IMR-90 (cell line): ENCODE results near the gene RSF1.

Source experiments
- BHLHE40 ChIP-seq: fragments of 150-350 bp; IDR thresholded peaks from 2 replicates; pipeline ENCODE4 v1.6.1; 2016; ENCODE audit warnings: mild to moderate bottlenecking, low read depth, low read length
- CEBPB ChIP-seq: IDR thresholded peaks from 2 replicates; pipeline ENCODE4 v1.6.1; 2012; ENCODE audit warnings: low read depth, low read length, improper control_type of control experiment
- CHD1 ChIP-seq: IDR thresholded peaks from 2 replicates; pipeline ENCODE4 v1.6.1; 2012; ENCODE audit warnings: low read depth, low read length, improper control_type of control experiment
- CTCF ChIP-seq: conservative IDR thresholded peaks from 2 replicates; pipeline ENCODE4 v1.5.1; 2012; ENCODE audit warnings: mild to moderate bottlenecking, low read depth, low read length, improper control_type of control experiment
- ELK1 ChIP-seq: fragments of 150-350 bp; IDR thresholded peaks from 2 replicates; pipeline ENCODE4 v1.6.1; 2016; ENCODE audit warnings: low read depth, mild to moderate bottlenecking, low read length, moderate library complexity, borderline replicate concordance
- FOS ChIP-seq: fragments of 150-350 bp; IDR thresholded peaks from 2 replicates; pipeline ENCODE4 v1.6.1; 2016; ENCODE audit warnings: low read depth, low read length
- MAFK ChIP-seq: IDR thresholded peaks from 2 replicates; pipeline ENCODE4 v1.6.1; 2012; ENCODE audit warnings: low read depth, low read length, improper control_type of control experiment
- MXI1 ChIP-seq: IDR thresholded peaks from 2 replicates; pipeline ENCODE4 v1.6.1; 2012; ENCODE audit warnings: low read depth, mild to moderate bottlenecking, low read length, moderate library complexity, borderline replicate concordance
- POLR2A ChIP-seq: IDR thresholded peaks from 2 replicates; pipeline ENCODE4 v1.6.1; 2012; ENCODE audit warnings: mild to moderate bottlenecking, low read depth, low read length
- RAD21 ChIP-seq: IDR thresholded peaks from 2 replicates; pipeline ENCODE4 v1.6.1; 2012; ENCODE audit warnings: low read length, improper control_type of control experiment
- RCOR1 ChIP-seq: IDR thresholded peaks from 2 replicates; pipeline ENCODE4 v1.6.1; 2012; ENCODE audit warnings: mild to moderate bottlenecking, low read length, improper control_type of control experiment; ENCODE audit not compliant: insufficient replicate concordance
- RFX5 ChIP-seq: IDR thresholded peaks from 2 replicates; pipeline ENCODE4 v1.8.0; 2012; ENCODE audit warnings: low read depth, mild to moderate bottlenecking, low read length, moderate library complexity
- SMC3 ChIP-seq: fragments of 150-350 bp; IDR thresholded peaks from 2 replicates; pipeline ENCODE4 v1.6.1; 2016; ENCODE audit warnings: low read depth, mild to moderate bottlenecking, antibody characterized with exemption, low read length, moderate library complexity
- USF2 ChIP-seq: fragments of 150-350 bp; IDR thresholded peaks from 2 replicates; pipeline ENCODE4 v1.6.1; 2017; ENCODE audit warnings: mild to moderate bottlenecking, antibody characterized with exemption, low read length, low read depth

- TF ChIP-seq CTCF: no peak
- TF ChIP-seq POLR2A: no peak
- TF ChIP-seq MXI1: no peak
- TF ChIP-seq USF2: no peak
- no peak for TF ChIP-seq RAD21
- TF ChIP-seq SMC3: no peak
- no peak for TF ChIP-seq FOS
- no peak for TF ChIP-seq ELK1
- TF ChIP-seq BHLHE40: no peak
- no peak for TF ChIP-seq RFX5
- no peak for TF ChIP-seq MAFK
- TF ChIP-seq CEBPB: no peak
- TF ChIP-seq CHD1: no peak
- TF ChIP-seq RCOR1: no peak
These were observed 30.6 kb downstream of the RSF1 start for GRCh38 chr11:77789731-77790476.
